Breast epithelium (tissue), 3 donors: ENCODE measurements around the gene STX12.

Experiments used
- CTCF ChIP-seq, 3 donors: fragments of 450-650 bp; IDR thresholded peaks; one replicate each; pipeline ENCODE4 v1.5.1; 2016 to 2017; ENCODE audit warnings: antibody characterized with exemption in 3 of 3, mild to moderate bottlenecking in 3 of 3, moderate library complexity in 3 of 3
- POLR2A ChIP-seq: fragments of 450-650 bp; IDR thresholded peaks from one replicate; pipeline ENCODE4 v1.6.1; 2016; ENCODE audit warnings: antibody characterized with exemption, mild to moderate bottlenecking, moderate library complexity

- no peak for TF ChIP-seq CTCF (IDR thresholded peaks at IDR 0.05)
- no peak for TF ChIP-seq POLR2A
Observed at GRCh38 chr1:27832762-27833161, 59.7 kb downstream of the STX12 start.
